CD4-positive, alpha-beta T cell treated with Interleukin-6 at 100 ng/mL for 8 hours (primary cell): Measurements from ENCODE around the gene TTLL5.
"Not testable (repeated sequence)": the region's sequence is repeated elsewhere in the genome, so short reads cannot be mapped to it uniquely, and the experiment has no call there.

Source experiments
- DNase-seq: peaks from one replicate; pipeline ENCODE4 v3.0.0-alpha.2; 2020; ENCODE audit warnings: mixed read lengths, low spot score

The TTLL5 gene

DNA sequence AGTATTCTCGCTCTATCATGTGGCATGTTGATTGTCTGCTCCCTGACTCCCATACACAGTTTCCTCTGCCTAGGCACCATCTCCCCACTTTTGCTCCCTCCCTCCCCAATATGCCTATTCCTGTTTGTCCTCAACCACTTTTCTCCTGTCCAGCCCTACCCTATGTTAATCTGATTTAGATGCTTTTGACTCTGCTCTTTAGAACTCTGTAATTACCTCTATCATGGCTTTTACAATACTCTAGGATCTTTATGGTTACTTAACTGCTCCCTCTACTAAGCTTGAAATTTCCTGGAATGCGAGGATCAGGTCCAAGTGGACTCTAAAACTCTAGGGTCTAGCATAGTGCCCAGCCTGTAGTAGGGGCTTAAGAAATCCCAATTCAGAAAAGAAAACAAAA, 252.1 kb downstream of the TTLL5 start:
- no peak for DNase-seq

DNA sequence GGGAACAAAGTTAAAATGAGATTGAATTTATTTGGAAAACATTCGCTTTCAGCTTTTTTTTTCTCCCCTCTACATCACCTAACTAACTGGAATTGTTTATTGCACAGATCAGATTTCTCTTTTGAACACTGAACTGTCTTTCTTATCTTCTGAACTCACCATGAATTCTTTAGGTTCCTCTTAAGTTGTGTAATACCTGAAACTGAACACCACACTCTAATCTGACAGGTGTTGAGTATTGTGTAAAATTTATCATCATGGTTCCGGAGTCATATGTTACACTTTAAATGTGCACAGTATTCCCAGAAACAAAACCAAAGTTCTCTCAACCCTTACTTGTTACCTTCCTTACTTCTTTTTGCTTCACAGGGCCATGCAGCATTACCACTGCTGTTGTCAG, 254.0 kb downstream of the TTLL5 start:
- no peak for DNase-seq

DNA sequence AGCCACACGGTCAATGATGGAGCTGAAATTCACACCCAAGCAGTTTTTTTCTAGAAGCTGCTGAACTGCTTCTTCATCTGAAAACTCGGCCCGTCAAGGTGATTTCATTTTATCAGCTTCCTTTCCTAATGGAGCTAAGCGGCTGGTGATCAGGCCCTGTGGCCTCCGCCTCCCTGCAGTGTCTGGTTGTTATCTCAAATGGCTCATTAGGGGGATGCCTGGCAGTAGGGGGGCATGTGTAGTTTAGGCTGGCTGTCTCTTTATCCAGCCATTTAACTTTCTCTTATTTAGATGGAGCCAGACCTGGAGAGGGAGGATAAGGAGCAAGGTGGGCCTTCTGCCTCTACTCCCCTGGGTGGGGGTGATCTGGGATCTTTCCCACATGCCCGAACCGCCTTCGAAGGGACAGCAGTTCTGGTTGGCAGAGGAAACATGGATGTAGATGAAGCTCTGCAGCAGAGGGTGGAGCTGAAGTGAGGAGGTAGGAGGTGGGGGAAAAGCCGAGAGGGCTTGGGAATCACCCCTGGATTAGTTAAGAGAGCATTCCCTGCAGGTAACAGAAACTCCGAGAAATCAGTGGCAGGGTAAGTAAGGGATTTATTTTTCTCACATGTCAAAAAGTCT, 256.4 kb downstream of the TTLL5 start:
- DNase-seq: no peak

DNA sequence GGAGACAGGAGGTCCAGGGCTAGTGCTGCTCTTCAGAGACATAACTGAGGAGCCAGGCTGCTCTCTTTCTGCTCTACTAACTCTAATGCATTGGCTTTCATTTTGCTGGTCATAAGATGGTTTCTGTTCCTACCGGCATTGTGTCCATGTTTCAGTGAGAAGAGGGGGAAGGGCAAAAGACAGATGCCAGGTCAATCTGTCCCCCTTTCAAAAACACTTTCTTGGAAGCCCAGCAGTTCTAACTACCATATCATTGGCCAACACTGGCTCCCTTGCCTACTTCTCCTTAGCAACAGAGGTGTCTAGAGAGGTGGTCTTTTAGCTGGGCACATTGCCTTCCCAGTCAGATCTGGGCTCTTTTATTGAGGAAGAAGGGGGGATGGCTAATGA, 256.9 kb downstream of the TTLL5 start:
- DNase-seq: no peak

- DNase-seq: not testable (repeated sequence)
These were observed 259.4 kb downstream of the TTLL5 start for GRCh38 chr14:75920421-75920820.

DNA sequence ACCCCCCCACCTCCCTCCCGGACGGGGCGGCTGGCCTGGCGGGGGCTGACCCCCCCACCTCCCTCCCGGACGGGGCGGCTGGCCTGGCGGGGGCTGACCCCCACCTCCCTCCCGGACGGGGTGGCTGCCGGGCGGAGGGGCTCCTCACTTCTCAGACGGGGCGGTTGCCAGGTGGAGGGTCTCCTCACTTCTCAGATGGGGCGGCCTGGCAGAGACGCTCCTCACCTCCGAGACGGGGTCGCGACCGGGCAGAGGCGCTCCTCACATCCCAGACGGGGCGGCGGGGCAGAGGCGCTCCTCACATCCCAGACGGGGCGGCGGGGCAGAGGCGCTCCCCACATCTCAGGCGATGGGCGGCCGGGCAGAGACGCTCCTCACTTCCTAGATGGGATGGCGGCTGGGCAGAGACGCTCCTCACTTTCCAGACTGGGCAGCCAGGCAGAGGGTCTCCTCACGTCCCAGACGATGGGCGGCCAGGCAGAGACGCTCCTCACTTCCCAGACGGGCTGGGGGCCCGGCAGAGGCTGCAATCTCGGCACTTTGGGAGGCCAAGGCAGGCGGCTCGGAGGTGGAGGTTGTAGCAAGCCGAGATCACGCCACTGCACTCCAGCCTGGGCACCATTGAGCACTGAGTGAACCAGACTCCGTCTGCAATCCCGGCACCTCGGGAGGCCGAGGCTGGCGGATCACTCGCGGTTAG, 264.2 kb downstream of the TTLL5 start:
- not testable (repeated sequence) for DNase-seq

- DNase-seq: no peak
These were observed 265.5 kb downstream of the TTLL5 start for GRCh38 chr14:75926431-75927115.

- no peak for DNase-seq
These were observed 266.6 kb downstream of the TTLL5 start for GRCh38 chr14:75927564-75928087.

DNA sequence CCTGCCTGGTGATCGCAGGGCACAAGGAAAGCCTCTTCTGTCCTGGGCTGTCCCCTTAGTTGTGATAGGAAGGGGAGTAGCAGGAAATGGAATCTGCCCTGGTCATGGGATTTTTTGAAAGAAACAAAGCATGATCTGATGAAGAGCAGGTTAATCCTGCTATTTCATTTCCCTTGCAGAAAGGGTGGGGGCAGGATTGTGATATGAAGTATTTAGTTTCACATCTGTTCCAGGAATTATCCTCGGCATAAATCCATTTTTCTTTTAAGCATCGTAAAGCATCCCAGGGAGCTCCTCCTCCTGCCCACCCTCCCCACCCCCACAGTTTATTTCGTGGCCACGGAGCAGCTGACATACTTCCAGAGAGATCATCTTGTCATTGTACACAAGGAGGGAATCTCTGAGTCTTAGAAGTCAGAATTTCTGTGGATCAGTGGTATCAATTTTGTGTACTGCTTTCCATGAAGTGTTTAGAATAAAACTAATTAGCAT, 267.7 kb downstream of the TTLL5 start:
- DNase-seq: no peak

DNA sequence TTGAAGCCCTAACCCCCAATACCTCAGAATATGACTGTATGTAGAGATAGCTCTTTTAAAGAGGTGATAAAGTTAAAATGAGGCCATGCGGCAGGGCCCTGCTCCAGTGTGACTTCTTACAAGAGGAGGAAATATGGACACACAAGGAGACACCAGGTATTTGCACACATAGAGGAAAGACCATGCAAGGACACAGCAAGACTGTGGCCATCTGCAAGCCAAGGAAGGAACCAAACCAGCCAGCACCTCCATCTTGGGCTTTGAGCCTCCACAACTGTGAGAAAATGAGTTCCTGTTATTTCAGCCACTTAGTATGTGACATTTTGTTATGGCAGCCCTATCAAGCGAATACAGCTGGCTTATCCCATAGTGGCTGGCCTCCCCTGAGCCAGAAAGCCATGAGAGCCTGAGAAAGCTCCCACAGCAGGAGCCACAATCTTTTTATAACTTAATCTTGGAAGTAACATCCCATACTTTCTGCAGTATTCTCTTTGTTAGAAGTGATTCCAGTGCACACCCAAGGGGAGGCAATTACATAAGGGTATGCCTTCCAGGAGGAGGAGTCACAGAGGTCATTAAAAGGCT, 272.8 kb downstream of the TTLL5 start:
- DNase-seq: no peak

GRCh38 chr14:75934998-75935628, 274.1 kb downstream of the TTLL5 start:
- DNase-seq: no peak

GRCh38 chr14:75939200-75939599, 278.2 kb downstream of the TTLL5 start:
- DNase-seq: no peak

- no peak for DNase-seq
These were observed 280.0 kb downstream of the TTLL5 start for GRCh38 chr14:75941030-75941429.

- no peak for DNase-seq
These were observed 283.7 kb downstream of the TTLL5 start for GRCh38 chr14:75944607-75945241.

GRCh38 chr14:75946785-75947184, 285.7 kb downstream of the TTLL5 start:
- no peak for DNase-seq

DNA sequence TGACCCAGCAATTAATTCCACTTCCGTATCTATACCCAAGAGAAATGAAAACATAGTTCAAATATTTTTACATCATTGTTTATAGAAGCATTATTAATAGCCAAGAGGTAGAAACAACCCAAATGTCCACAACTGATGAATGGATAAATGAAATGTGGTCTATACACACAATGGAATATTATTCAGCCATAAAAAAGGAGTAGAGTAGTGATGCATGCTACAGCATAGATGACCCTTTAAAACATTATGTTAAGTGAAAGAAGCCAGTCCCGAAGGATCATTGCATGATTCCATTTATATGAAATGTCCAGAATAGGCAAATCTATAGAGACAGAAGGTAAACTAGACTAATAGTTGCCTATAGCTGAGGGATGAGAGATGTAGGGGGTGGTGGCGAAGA, 291.4 kb downstream of the TTLL5 start:
- no peak for DNase-seq

DNA sequence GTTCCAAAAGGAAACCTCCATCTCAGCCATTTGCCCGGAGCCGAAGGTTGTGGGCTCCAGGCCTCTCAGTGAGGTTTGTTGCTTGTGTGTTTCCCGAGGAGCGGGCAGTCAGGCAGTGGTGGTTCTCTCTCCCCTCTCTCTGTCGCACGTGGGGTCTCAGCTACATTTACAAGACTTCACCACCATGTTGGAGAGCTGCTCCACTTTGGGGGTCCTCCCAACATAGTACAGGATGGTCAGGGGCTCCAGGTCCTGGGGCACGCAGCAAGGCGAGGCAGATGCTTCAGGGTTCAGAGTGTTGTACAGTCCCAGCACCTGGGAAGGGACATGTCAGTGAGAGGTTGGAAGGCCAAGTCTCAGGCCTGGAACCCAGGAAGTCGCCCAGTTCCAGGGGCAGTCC, 298.0 kb downstream of the TTLL5 start:
- no peak for DNase-seq

- no peak for DNase-seq
These were observed 299.2 kb downstream of the TTLL5 start for GRCh38 chr14:75960231-75960630.

DNA sequence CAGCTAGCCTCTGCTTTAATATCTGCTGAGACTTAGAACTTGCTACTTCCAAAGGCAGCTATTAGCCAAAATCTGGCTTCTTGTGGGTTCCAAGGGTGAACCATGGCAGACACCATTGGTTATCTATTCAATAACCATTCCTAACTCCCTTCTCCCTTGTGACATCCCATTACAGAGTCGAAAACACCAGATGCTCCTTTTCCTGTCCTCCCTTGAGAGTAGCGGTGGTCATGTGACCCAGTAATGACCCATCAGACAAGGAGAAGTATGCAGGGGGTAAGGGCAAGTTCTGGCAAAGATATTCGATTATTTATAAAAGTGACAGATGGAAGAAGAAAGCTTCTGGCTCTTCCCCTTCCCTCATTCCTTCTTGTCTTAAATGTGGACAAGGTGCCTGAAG, 300.6 kb downstream of the TTLL5 start:
- no peak for DNase-seq

DNA sequence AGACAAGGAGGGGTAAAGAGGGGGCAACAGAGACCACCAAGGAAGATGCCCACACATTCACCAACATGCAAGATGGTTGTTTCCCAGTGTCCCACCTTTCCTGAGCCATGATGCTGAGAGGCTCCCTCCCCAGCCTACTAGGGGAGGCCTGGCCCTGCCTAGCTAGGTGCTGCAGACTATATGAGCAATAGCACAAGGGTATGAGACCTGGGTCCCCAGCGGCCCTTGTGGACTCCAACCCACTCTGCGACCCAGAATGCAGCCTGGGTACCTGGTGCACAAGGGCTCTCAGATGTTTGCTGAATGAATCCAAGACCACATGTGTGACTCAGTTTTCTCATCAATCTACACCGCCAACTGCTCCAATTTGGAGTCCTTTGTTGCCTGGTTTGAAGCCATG, 306.8 kb downstream of the TTLL5 start:
- no peak for DNase-seq

- DNase-seq: no peak
These were observed 307.4 kb downstream of the TTLL5 start for GRCh38 chr14:75968456-75968855.

DNA sequence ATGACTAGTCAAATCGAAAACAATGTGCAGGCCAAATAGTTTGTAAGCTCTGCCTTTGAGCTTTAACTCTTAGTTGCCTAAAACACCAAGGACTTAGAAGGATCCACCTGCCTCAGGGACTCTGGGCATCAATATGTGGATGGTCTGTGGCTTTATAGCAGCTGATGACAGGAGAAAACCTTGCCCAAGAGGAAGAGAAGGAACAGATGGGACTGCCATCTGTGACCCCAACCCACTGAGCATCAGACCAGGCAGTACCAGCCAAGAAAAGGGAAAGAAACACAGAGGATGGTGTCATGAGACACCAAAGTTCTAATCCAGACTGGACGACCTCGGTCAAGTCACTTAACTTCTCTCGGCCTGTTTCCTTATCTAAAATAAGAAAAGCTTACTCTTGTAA, 308.1 kb downstream of the TTLL5 start:
- DNase-seq: no peak
